Activated CD4-positive, alpha-beta T cell treated with anti-CD3 and anti-CD28 coated beads, Interleukin-10, Interleukin-2, amounts not matched to agents 100 ng/mL and 50 ng/mL, durations not matched to agents 16 hours and 8 hours (primary cell): ENCODE measurements around the gene TIGD1.
A peak's percentile ranks its signal among the peaks of the same experiment; 100 is the strongest.

Source experiments
- DNase-seq: peaks from one replicate; pipeline ENCODE4 v3.0.0-alpha.2; 2020

The TIGD1 gene

DNA sequence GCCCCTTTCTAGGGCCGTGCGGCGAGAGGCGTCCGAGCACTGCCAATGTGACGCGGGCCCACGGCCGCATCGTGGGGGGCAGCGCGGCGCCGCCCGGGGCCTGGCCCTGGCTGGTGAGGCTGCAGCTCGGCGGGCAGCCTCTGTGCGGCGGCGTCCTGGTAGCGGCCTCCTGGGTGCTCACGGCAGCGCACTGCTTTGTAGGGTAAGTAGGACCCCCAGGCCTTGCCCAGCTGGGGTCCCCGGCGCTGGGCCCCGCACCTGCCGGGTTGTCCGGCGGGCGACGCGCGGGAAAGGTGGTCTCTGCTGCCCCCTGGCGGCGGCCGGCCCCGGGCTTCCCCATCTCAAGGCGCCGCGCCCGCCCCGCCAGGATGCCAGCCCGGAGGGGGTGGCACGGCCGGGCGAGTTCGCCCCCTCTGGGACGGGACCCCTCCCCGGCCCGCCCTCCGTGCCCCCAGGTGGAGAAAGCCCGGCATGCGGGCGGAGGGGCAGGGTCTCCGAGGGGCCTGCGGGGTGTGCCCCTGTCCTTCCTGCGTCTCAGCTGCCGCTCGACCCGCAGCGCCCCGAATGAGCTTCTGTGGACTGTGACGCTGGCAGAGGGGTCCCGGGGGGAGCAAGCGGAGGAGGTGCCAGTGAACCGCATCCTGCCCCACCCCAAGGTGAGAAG lies 28.3 kb downstream of the TIGD1 start:
- peak; percentile 63 for DNase-seq

DNA sequence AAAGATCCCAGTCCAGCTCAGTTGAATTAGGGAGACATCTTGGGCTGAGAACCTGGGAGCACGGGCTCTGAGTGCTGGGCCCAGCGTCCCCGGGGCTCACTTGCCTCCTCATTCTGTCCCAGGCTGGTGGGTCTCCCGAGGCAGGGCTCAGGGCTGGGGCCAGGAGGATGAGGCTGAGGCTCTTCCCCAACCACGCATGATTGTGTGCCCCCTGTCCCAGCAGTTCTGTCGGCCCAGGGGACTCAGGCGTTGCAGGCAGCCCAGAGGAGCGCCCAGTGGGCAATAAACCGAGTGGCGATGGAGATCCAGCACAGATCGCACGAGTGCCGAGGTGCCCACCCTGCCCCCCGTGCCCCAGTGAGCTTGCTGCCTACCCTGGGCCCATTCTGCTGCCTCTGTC lies 29.3 kb downstream of the TIGD1 start:
- no peak for DNase-seq

DNA sequence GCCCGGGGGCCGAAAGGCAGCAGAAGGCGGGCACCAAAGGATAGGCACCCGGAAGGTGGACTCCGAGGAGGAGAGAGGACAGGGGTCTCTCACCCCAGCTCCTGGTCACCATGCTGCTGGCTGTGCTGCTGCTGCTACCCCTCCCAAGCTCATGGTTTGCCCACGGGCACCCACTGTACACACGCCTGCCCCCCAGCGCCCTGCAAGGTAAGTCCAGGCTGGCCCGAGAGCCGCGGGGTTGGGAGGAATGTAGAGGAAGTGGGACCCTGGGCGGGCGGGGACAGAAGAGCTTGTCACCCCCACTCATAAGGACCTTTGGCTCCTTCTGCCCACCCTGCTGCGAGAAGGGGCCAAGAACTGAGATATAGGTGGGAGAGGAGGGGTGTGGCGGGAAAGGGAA lies 29.9 kb downstream of the TIGD1 start:
- DNase-seq, result no peak

DNA sequence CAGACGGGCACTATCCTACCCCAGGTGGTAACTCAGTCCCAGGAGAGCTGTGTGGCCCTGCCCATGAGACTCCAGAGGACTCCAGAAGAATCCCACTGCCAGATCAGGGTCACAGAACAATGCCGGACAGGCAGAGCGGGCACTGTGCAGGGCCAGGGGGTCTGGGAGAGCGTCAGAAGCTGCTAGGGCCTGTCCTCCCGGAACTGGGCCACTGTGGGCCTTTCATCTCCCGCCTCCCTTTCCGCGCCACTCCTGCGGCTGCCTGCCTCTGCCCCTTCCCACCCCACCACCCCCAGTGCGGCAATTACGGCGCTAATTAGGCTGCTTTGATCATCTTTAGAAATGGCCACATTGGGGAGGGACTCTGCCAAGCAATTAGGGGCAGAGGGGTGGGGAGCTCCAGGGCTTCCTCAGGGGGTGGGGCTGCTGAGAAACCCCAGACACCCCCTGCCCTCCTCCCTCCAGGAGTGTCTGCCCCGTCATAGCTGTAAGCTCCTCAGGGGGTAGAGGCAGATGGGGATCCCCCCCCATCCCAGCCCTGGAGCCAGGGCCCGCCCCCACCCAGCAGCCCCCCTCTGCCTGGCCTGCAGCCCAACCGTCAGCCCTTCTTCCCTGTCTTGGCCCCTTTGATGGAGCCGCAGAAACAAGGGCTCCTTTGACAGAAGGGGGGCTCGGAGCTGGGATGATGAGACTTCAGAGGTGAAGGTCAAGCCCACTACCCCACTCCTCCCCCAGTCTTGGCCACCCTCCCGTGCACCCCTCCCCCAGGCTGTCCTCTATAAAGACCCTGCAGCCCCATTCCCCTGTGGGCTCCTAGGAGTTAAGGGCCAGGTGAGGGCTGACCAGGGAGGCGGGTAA lies 30.5 kb downstream of the TIGD1 start, which contains the start of gene PRSS56:
TSS of gene PRSS56 (plus strand) at position 808 of the 858 bp plus-strand sequence. CDS start 211 bp downstream, outside the sequence.
- DNase-seq, result no peak

DNA sequence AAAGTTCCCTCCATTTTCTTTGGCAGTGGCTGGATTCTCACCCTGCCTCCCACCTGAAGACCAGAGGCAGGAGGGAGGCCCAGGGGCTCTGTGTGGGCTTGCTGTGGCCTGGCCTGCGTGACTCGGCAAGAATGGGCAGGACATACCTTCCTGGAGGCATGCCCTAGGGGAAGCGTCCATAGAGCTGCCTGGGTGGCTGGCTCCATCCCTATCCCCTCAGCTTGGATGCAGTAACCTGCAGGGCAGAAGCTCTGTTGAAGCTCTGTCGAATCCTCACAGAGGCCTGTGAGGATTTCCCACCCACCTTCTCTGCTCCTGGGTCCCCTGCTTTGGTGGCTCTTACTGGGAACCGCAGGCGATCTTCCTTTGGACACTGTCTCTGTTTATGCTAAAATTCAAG lies 31.5 kb downstream of the TIGD1 start:
- no peak for DNase-seq

DNA sequence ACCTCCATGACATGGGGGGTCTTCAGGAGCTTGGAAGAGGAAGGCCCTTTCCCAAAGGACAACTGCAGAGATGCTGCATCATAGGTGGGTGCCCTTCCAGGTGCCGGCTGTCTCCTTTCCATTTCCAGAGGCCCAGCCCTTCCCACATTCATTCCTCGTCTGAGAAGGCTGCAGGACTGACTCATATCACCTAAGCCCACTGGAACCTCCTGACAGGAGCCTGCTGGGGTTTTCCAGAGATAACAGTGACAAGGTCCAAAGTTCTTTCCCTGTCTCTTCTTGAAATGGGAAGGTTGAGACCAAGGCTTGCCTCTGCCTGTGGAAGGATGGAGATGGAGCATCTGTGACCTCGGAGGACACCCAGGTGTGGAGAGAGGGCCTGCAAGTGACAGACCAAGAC lies 33.8 kb downstream of the TIGD1 start:
- DNase-seq, result no peak

DNA sequence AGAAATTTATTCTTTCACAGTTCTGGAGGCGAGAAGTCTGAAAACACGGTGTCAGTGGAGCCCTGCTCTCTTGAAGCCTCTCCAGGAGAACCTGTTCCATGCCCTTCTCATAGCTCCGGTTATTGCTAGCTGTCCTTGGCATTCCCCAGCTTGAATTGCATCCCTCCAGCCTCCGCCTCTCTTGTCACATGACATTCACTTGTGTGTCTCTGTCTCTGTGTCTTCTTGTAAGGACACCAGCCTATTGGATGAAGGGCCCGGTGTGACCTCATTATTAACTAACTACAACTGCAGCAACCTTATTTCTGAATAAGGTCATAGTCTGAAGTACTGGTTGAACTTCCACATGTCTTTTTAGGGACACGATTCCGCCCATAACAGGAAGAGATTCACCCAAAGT lies 34.7 kb downstream of the TIGD1 start:
- DNase-seq, result no peak

DNA sequence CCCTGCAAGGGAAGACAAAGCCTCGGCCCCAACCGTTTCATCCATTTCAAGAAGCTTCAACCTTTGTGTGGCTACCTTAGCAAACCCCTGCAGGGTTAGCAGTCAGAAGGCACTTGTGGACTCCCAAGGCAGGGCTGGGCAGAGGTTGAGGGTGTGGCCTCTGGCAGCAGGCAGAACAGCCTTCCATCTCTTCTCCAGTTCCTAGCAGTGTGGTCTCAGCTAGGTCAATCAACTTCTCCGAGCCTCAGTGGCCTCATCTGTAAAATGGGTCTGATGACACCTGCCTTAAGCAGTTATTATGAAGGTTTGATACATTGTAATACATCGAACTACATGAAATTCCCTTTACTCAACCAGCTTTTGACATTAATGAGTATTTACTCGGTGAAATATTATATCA lies 37.0 kb downstream of the TIGD1 start:
- DNase-seq, result no peak

DNA sequence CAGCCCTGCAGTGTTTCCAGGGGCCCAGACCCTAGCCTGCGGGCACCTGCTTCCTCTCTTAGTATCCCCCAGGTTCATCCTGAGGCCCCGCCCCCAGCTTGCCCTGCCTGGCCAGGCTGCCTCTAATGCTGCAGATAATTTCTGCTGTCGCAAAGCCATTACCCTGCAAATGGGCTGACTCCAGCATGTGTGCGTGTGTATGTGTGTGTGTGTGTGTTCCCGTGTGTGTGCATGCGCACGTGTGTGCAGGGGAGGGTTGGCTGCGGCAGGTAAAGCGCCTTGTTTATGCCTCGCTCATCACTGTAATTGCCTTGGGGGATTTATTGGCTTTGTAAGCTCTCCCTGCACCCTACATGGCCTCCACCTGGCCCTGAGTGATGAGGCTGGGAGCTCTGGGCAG lies 37.8 kb downstream of the TIGD1 start:
- DNase-seq, result no peak

DNA sequence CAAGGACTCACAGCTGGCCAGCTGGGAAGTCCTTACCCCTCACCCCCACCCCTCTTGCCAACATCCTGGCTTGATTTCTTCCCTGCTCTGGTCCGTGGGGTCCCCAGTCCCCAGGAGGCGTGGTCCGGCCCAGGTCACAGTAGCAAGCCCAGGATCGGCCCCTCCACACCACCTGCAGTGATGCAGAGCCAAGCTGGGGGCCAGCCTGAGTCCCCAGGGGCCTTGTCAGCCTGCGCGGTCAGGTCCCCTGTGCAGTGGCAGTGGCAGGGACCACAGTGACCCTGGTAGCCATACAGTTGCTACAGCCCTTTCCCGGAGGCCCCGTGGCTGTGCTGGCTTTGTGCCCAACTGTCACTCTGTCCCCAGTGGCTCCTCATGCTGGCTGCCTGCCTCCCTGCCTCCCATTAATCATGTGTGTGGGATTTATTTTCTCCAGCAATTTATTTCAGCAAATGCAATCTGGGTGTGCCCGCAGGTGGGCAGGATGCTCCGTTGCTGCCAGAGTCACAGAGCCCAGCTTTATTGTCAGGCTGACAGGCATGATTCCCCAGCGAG lies 38.9 kb downstream of the TIGD1 start:
- DNase-seq, result no peak

DNA sequence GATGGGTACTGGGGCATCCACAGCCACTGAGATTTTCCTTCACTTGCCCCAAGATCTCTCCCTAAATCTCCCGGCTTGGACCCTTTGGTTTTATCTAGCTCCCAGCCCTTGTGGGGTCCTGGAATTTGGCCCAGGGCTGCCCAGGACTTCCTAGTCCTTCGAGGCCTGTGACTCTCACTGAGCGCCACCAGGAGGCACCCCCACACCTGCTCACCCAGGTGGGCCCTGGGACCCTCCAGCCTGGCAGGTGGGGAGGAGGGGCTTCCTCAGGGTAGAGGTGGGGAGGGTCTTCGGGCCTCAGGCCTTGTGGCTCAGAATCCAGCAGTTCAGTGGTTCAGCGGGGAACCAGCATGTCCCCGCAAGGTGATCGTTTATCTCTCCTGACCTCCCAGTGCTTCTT lies 42.1 kb downstream of the TIGD1 start:
- DNase-seq, result no peak

DNA sequence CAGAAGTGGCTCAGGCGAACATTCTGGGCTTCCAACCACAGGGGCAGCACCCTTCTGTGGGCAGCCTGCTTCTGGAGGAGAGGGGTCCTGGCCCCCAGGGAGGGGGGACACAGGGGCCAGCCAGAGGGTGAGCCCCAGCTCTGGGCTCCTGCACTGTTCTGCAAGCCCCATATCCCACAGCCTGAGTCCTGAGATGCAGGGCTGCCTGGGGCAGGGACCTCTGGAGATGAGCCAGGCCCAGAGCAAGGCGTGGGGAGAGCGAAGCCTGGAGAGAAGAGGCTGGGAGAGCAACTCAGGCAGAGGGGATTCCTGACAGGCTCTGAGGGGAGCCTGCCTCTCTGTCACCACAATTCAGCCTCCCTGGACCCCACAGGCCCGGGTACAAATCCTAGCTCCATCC lies 43.6 kb downstream of the TIGD1 start:
- DNase-seq, result no peak

DNA sequence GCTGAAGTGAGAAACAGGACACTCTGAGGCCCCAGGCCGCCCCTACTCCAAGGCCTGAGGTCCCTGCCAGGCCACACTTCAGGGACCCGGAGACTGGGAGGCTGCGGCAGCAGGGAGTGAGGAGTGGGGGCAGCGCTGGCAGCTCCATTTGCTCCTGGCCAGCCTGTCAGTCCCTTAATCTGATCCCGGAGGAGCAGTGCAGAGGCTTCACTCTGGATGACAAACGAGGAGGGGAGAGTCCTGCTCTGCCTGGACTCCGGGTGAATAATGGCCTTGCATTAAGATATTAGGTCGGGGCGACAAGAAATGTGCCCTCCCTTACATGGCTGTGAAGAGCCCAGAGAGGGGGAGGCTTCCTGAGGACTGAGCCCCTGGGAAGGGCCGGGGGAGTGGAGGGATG lies 44.5 kb downstream of the TIGD1 start:
- DNase-seq, result no peak

DNA sequence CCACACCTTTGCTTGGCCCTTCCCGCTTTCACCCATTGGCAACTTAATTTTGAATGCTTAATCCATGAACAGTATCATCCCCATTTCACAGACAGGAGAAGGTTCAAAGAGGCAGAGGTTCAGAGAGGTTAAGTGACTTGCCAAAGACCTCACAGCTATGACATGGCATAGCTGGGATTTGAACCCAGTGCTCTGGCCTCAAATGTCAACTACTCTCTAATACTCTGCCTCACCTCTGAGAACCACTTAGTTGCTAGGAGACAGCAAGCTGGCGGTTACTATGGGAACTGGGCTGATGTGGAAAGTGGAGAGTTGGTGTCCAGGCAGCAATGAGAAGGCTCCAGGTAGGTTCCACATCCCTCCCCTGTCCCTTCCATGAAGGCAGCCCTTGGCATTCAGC lies 45.9 kb downstream of the TIGD1 start:
- no peak for DNase-seq

DNA sequence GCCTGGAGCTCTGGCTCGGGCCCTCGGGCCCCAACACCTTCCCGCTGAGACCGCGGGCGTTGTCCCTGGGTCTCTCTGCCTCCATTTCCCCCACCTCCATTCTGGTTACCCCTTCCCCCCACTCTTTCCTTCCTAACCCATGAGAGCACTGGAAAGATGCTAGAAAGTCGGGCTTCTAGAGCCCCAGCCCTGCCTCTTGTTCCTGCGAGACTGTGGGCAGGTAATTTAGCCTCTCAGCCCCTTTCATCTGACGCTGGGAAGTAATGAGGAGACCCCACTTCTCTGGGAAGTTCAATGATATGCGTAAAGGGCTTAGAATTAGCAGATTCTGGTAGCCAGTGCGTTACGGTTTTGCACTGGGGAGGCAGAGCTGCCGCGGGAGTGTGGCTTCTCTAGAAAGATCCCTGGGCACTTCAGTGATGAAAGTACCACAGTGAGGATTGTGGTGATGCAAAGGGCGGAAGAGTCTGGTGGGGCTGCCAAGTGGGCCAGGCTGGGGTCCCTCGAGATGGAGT lies 46.5 kb downstream of the TIGD1 start:
- DNase-seq, result no peak

DNA sequence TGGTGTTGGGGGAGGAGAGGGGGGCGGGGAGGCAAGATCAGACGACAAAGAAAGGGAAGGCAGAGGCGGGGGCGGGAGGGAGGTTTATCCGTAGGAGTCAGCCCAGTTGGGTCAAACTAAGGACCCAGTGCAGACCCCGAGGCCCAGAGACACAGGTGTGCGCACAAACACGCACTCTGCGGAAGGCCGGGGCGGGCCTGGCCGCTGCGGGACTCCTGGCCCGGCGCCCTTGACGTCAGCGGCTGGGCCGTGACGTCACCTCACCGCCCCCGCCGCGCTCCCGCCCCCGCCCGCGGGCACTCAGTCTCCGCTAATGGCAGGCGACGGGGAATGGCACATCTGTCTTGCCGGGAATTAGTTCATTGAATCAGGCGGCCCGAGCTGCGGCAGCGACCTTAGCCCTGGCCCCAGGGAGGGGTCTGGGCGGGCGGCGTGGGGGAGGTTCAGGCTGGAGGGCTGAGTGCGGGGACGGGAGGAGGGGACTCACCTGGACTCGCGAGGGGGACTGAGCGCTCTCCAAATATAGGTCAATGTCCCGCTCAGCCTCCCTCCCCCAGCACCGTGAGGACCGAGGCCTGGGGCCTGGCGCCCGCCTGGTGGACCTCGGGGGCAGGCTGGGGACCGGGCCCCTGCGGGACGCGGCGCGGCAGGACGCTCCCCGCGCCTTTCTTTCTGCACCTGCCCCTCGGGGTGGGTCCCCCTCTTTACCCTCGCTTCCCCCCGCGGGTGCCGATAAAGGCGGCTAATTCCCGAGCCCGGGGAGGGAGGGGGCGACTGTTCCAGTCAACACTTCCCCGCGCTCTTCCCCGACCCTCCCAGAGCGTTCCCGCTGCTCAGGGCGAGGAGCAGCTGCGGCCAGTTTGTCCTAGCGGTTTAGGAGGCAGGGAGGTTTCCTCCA lies 47.2 kb downstream of the TIGD1 start:
- peak; percentile 14 for DNase-seq

DNA sequence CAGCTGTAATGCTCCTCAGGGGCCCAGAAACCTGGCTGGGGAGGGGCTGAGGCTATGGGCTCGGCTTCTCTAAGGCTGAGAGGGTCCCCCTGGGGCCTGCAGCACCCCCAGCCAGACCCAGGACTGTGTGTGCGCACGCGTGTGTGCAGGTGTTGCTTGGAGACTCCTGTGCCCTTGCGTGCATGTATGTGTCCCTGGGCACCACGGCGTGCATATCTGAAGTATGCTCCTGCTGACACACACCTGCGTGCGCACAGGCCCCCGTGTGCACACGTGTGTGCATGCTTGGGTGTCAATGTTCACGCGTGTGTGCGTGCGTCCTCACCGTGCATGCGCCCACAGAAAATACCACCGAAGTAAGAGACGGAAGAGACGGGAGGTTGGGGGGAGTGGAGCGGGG lies 47.8 kb downstream of the TIGD1 start:
- no peak for DNase-seq

DNA sequence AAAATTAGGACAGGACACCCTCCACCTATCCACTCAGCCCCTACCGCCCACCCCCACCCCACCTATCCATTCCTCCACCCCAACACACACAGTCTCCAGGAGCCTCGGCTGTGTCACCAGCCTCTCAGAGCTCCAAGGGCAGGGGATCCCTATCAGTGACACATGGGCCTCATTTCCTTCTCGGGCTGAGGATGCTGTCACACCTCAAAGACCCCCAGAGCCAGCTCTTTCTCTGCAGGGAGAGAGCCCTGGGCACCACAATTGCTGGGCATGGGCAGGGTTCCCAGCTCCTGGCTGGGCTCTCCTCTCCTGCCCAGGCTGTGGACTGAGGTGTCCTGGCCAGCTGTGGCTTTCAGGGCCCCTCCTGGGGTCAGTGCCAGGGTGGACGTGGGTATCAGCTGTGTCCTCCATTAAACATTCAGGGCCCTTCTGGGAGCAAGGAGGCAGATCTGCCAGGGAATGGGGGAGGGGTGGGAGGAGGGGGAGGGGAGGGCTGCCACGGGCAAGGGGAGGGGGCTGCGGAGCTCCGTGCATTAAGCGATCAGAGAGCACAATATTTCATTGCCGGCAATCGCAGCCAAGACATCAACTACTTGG lies 48.5 kb downstream of the TIGD1 start:
- DNase-seq, result no peak

DNA sequence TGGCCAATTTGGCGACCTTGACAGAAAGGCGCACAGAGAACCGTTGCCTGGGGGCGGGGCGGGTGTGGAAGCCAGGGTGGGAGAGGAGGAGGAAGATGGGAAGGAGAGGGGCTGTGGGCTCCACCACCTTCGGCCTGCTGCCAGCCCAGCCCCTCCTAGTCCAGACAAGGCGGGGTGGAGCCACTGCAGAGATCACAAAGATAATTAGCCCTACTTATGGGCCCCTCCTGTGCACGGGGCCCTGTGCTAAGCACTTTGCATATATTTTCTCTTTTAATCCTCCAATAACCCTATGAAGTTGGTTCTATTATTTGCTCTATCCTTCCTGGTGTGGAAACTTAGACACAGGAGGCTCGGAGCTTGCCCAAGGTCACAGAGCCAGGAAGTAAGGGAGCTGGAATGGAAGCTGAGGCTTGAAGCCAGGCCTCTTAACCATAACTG lies 49.0 kb downstream of the TIGD1 start:
- no peak for DNase-seq

DNA sequence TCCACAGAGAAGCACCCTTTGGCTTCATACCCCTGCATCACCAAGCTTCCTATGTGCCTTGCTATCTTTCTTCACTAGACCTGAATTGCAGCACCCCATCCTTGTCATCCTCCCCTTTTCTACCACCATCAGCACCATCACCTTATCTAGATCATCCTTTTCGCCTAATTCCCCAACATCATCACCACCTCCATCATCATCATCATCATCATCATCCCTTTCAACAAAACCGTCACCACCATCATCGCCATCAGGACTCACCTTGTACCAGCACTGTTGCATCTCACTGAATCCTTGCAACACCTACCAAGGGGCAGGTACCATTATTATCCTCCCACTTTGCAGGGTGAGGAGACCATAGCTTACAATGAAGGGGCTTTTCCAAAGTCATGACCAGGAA lies 51.9 kb downstream of the TIGD1 start:
- DNase-seq, result no peak
